Measurements from ENCODE around the gene TMEM50B.
"Not testable (repeated sequence)": the region's sequence is repeated elsewhere in the genome, so short reads cannot be mapped to it uniquely, and the experiment has no call there.

Gene TMEM50B

DNA sequence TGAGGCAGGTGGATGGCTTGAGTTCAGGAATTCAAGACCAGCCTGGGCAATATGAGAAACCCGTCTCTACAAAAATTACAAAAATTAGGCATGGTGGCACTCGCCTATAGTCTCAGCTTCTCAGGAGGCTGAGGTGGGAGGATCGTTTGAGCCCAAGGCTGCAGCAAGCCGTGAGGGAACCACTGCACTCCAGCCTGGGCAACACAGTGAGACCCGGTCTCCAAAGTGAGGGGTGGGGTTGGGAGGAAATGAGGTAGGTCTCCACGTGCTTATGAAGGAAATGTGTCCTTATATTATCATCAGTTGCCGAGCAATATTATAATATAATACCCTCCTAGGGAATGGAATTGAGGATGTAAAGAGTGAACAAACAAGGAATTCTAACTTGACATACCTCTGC is 2.7 kb downstream of the TMEM50B start:
- no peak for DNase-seq

GRCh38 chr21:33473344-33473743 is 6.4 kb downstream of the TMEM50B start:
- no peak for DNase-seq

DNA sequence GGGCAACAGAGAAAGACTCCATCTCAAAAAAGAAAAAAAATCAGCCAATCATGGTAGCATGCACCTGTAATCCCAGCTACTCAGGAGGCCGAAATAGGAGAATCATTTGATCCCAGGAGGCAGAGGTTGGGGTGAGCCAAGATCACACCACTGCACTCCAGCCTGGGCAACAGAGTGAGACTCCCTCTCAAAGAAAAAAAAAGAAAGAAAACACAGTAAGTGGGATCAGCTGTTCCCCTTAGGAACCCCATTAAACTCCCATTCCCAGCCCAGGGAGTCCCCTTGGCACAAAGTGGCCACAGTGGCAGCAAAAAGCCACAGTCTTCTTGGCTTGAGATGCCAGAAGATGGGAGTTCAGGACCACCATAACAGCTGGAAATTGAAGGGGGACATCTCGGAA is 9.1 kb downstream of the TMEM50B start:
- no peak for DNase-seq

DNA sequence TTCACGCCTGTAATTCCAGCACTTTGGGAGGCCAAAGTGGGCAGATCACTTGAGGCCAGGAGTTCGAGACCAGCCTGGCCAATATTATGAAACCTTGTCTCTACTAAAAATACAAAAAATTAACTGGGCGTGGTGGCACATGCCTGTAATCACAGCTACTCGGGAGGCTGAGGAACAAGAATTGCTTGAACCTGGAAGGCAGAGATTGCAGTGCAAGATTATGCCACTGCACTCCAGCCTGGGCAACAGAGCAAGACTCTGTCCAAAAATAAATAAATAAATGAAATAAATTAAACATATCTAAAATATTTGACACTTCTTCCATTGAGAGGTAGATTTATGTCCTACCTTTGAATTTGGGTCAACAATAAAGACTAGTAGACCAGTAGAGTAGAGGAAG is 10.6 kb downstream of the TMEM50B start:
- not testable (repeated sequence) for DNase-seq

- no peak for DNase-seq
Observed at GRCh38 chr21:33461538-33462250, 18.1 kb downstream of the TMEM50B start.

GRCh38 chr21:33458861-33459260 is 20.9 kb downstream of the TMEM50B start:
- DNase-seq: no peak

DNA sequence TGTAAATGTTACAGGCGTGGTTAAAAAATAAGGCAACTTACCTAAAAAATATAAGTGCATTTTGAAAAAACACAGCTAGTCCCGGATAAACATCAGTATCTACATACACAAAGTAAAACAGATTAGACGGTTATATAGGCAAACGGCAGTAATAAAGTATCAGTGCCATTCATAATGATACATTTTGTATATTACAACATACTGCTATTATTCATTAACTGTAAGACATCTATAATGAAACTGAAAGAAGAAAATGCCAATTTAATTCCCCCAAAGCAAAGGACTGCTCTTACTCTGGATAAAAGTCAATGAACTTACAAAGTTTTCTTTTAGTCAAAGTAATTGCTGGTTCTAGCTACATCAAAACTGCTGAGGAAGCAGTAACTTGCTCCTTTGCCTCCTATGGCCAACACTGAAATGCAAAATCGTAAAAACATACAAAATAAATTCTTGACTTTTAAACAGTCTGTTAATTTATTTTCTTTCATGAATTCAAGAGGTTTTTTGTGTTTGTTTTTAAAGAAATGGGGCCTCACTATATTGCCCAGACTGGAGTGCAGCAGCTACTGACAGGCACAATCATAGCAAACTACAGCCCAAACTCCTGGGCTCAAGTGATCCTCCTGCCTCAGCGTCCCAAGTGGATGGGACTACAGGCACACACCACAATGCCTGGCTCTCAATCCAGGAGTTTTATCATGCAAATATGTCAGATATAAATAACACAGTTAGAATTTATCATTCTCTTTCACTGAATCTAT is 23.9 kb downstream of the TMEM50B start:
- DNase-seq: no peak

- DNase-seq: no peak
Observed at GRCh38 chr21:33452362-33452761, 27.4 kb downstream of the TMEM50B start.

DNA sequence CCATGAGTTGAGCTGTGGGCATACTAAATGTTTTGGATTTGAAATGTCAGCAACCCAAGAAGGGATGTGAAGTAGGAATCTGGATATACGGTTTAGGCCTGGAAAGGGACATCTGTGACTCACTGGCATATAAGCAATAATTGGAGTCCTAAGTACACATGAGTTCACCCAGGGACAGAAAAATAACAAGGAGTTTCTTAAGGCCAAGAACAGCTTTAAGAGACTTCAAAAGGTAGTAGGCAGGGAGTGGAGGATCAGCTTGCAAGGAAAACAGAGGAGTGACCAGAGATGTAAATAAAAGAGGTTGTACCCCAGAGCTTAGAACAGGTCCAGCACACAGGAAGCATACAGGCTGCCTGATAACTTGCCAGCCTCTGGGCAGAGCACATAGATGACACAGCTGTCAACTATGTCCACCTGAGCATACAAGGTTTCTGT is 28.1 kb downstream of the TMEM50B start:
- no peak for DNase-seq

GRCh38 chr21:33449616-33450015 is 30.2 kb downstream of the TMEM50B start:
- no peak for DNase-seq

GRCh38 chr21:33446620-33447019 is 33.2 kb downstream of the TMEM50B start:
- DNase-seq: not testable (repeated sequence)

DNA sequence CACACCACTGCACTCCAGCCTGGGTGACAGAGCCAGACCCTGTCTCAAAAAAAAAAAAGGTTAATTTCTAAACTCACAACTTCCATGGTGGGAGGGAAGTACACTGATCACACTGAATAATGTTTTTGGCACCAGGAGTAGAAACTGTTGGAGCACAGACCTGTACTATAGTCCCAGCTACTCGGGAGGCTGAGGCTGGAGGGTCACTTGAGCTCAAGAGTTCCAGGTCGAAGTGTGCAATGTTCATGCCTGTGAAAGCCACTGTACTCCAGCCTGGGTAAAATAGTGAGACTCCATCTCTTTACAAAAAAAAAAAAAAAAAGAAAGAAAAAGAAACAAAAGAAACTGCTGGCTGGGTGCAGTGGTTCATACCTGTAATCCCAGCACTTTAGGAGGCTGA is 35.3 kb downstream of the TMEM50B start:
- no peak for DNase-seq

GRCh38 chr21:33443194-33443593 is 36.6 kb downstream of the TMEM50B start:
- DNase-seq: no peak

DNA sequence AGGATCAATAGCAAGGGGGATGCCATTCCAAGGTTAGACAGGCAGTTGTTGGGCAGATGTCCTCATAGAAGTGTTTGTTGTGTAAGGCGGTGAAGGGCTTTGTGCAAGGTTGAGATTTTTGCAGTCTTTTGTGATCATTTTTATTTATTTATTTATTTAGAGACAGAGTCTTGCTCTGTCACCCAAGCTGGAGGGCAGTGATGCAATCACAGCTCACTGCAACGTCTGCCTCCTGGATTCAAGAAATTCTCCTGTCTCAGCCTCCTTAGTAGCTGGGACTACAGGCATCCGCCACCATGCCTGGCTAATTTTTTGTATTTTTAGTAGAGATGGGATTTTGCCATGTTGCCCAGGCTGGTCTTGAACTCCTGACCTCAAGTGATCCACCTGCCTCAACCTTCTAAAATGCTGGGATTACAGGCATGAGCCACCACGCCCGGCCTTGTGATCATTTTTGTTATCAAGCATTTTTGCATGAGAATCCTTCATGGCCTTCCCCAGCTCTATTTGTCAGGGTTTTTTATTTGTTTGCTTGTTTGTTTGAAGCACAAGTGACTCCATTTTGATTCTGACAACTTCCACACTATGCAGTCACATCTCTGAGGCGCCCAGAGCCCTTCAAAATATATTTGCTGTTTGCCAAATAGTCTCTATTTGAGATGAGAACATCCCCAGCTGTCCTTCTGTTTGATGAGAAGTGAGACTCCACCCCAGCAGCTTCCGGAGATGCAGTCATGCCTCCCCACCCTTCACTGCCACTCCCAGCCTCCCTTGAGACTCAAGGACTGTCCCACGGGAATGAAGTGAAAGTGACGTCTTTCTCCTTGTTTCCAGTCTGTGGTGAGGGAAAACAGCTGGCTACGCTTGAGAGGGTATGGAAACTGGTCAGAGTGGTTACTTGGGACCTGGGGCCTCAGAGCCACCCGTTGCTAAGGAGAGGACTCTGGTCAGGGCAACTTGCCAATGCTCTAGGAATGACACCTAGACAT is 38.0 kb downstream of the TMEM50B start:
- DNase-seq: peak; percentile 71

GRCh38 chr21:33437140-33437539 is 42.6 kb downstream of the TMEM50B start:
- no peak for DNase-seq

GRCh38 chr21:33434770-33435360 is 44.9 kb downstream of the TMEM50B start:
- DNase-seq: no peak

DNA sequence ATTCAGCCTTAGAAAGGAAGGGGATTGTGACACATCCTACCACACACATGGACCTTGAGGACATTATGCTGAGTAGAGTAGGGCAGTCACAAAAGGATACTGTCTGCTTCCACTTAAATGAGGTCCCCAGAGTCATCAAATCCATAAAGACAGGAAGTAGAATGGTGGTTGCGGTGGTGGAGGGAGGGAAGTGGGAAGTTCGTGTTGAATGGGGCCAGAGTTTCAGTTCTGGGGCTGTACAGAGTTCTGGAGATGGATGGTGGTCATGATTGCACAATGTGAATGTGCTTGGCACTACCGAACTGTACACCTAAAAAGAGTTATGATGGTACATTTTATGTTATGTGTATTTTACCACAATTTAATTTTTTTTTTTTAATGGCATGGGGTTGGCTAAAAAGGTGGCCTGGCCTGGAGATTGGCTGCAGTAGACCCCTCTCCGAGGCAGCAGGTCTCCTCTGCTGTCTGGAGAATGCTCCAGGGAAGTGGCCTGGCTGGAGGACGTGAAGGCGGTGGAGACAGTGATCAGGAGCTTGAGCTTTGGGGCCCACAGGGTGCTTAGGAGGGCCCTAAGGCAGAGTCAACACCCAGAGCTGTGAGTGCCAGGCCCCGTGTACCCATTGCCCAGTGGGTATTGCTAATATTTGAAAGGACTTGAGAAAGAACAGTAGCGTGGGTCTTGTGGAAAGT is 46.2 kb downstream of the TMEM50B start:
- DNase-seq: no peak

DNA sequence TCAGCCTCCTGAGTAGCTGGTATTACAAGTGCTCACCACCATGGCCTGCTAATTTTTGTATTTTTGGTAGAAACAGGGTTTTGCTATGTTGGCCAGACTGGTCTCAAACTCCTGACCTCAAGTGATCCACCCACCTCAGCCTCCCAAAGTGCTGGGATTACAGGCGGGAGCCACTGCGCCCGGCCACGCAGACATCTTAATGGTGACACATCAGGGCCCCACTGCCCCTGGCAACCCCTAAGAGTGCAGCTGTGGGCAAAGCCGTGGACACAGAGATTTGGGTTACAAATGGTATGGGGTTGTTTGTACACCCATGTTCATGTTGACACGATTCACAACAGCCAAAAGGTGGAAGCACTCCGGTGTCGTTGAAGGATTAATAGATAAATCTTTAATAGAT is 46.8 kb downstream of the TMEM50B start:
- DNase-seq: no peak

DNA sequence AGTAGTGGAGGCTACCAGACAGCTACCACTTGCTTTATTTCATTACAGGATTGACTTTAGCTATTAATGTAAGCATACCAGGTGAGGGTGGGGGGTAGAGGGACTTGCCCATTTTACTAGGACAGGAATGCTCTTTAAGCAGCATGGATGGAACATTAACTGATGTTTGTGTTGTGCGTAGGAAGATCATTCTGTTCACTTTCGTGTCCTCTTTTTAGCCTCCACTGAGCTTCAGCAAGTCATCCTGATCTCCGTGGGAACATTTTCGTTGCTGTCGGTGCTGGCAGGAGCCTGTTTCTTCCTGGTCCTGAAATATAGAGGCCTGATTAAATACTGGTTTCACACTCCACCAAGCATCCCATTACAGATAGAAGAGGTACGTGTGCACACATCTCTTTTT is 47.3 kb downstream of the TMEM50B start:
- no peak for DNase-seq

DNA sequence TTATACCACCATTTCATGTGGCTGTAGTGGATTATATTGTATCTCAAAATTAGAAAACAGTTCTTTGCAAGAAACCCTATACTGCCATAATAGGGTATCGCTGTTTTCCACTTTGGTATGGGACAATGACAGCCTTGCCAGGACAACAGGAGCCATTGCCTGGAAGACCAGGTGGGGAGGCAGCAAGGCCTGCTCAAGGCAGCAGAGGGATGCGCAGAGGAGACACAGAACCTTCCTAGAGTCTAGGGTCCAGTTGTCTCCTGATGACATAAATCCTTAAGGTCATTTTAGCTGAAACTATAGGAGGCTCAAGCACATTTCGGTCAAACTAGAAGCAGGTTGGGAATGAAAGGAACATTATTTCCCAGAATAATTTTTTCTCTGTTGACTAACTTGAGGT is 48.9 kb downstream of the TMEM50B start:
- DNase-seq: no peak

GRCh38 chr21:33428669-33429068 is 51.1 kb downstream of the TMEM50B start:
- no peak for DNase-seq

GRCh38 chr21:33427051-33427450 is 52.7 kb downstream of the TMEM50B start:
- no peak for DNase-seq

All from femur (tissue), 1 donor.